Stimulated activated memory B cell treated with anti-CD40 and anti-IgM and Interleukin-4, amounts not matched to agents 10 μg/mL and 1 μg/mL and 100 μg/mL, for 72 hours (primary cell): ENCODE measurements around the gene KLC1.
"Not testable (repeated sequence)": the region's sequence is repeated elsewhere in the genome, so short reads cannot be mapped to it uniquely, and the experiment has no call there.

Experiments
- ATAC-seq: fragments of 150-1000 bp; cut with Tn5 transposase; 2 replicates; pipeline ENCODE4 v1.10.0; 2021
- H3K27ac Mint-ChIP-seq: one replicate; pipeline ENCODE4 v1.8.0; 2022; ENCODE audit warnings: mild to moderate bottlenecking, mixed read lengths
- H3K27me3 Mint-ChIP-seq: one replicate; pipeline ENCODE4 v1.8.0; 2022; ENCODE audit warnings: mixed read lengths
- H3K36me3 Mint-ChIP-seq: one replicate; pipeline ENCODE4 v1.8.0; 2022; ENCODE audit warnings: mixed read lengths
- H3K4me1 Mint-ChIP-seq: one replicate; pipeline ENCODE4 v1.8.0; 2022; ENCODE audit warnings: mixed read lengths
- H3K4me3 Mint-ChIP-seq: one replicate; pipeline ENCODE4 v1.8.0; 2022; ENCODE audit warnings: mild to moderate bottlenecking, moderate library complexity, mixed read lengths
- H3K9me3 Mint-ChIP-seq: one replicate; pipeline ENCODE4 v1.8.0; 2022; ENCODE audit warnings: mixed read lengths

Gene KLC1

GRCh38 chr14:103634156-103634555 lies 5.1 kb downstream of the KLC1 start:
- Mint-ChIP-seq H3K27me3 (no peaks in the 10 kb centered on the region), H3K27ac (no peak overlapping the region), H3K9me3 (no peaks in the 10 kb centered on the region), H3K4me3 (no peak overlapping the region), H3K36me3 (peaks cover 26% of the 10 kb centered on the region), H3K4me1 (peaks cover 61% of the 10 kb centered on the region)
- ATAC-seq, result no peak

GRCh38 chr14:103638594-103638993 lies 9.6 kb downstream of the KLC1 start:
- H3K27ac Mint-ChIP-seq, result no peak overlapping the region
- ATAC-seq, result no peak
- peaks cover 20% of the 10 kb centered on the region for H3K36me3 Mint-ChIP-seq
- H3K4me3 Mint-ChIP-seq, result no peak overlapping the region
- H3K9me3 Mint-ChIP-seq, result no peaks in the 10 kb centered on the region
- no peaks in the 10 kb centered on the region for H3K27me3 Mint-ChIP-seq
- peaks cover 62% of the 10 kb centered on the region for H3K4me1 Mint-ChIP-seq

- peaks cover 14% of the 10 kb centered on the region for H3K36me3 Mint-ChIP-seq
- H3K27me3 Mint-ChIP-seq, result no peaks in the 10 kb centered on the region
- no peaks in the 10 kb centered on the region for H3K9me3 Mint-ChIP-seq
- H3K27ac Mint-ChIP-seq, result no peak overlapping the region
- no peak for ATAC-seq
- H3K4me1 Mint-ChIP-seq, result peaks cover 64% of the 10 kb centered on the region
- no peak overlapping the region for H3K4me3 Mint-ChIP-seq
Measured at GRCh38 chr14:103641161-103641560, 12.2 kb downstream of the KLC1 start.

GRCh38 chr14:103646189-103646588 lies 17.2 kb downstream of the KLC1 start:
- no peaks in the 10 kb centered on the region for H3K36me3 Mint-ChIP-seq
- no peaks in the 10 kb centered on the region for H3K27me3 Mint-ChIP-seq
- no peaks in the 10 kb centered on the region for H3K9me3 Mint-ChIP-seq
- H3K4me3 Mint-ChIP-seq, result no peak overlapping the region
- peaks cover 42% of the 10 kb centered on the region for H3K4me1 Mint-ChIP-seq
- no peak overlapping the region for H3K27ac Mint-ChIP-seq
- no peak for ATAC-seq

GRCh38 chr14:103649001-103649400 lies 20.0 kb downstream of the KLC1 start:
- H3K4me3 Mint-ChIP-seq, result no peak overlapping the region
- H3K9me3 Mint-ChIP-seq, result no peaks in the 10 kb centered on the region
- peaks cover 4% of the 10 kb centered on the region for H3K36me3 Mint-ChIP-seq
- no peak for ATAC-seq
- H3K4me1 Mint-ChIP-seq, result peaks cover 34% of the 10 kb centered on the region
- no peak overlapping the region for H3K27ac Mint-ChIP-seq
- no peaks in the 10 kb centered on the region for H3K27me3 Mint-ChIP-seq

GRCh38 chr14:103650213-103650612 lies 21.2 kb downstream of the KLC1 start:
- H3K27me3 Mint-ChIP-seq, result no peaks in the 10 kb centered on the region

GRCh38 chr14:103651585-103651984 lies 22.6 kb downstream of the KLC1 start:
- Mint-ChIP-seq H3K9me3 (no peaks in the 10 kb centered on the region), H3K4me1 (peaks cover 23% of the 10 kb centered on the region), H3K4me3 (no peak overlapping the region), H3K27ac (no peak overlapping the region), H3K27me3 (no peaks in the 10 kb centered on the region), H3K36me3 (peaks cover 18% of the 10 kb centered on the region)
- ATAC-seq, result no peak

More at GRCh38 chr14:103650213-103650612, 21.2 kb downstream of the KLC1 start:
- Mint-ChIP-seq H3K4me1 (peaks cover 22% of the 10 kb centered on the region), H3K4me3 (no peak overlapping the region), H3K36me3 (peaks cover 16% of the 10 kb centered on the region), H3K27ac (no peak overlapping the region), H3K9me3 (no peaks in the 10 kb centered on the region)
- no peak for ATAC-seq

- H3K27me3 Mint-ChIP-seq, result no peaks in the 10 kb centered on the region
- ATAC-seq, result no peak
- no peak overlapping the region for H3K4me3 Mint-ChIP-seq
- H3K9me3 Mint-ChIP-seq, result no peaks in the 10 kb centered on the region
- peaks cover 21% of the 10 kb centered on the region for H3K4me1 Mint-ChIP-seq
- no peak overlapping the region for H3K27ac Mint-ChIP-seq
- H3K36me3 Mint-ChIP-seq, result peaks cover 25% of the 10 kb centered on the region
Measured at GRCh38 chr14:103652806-103653205, 23.8 kb downstream of the KLC1 start.

GRCh38 chr14:103653336-103653735 lies 24.3 kb downstream of the KLC1 start:
- H3K27ac Mint-ChIP-seq, H3K27me3 Mint-ChIP-seq, H3K4me3 Mint-ChIP-seq, ATAC-seq, H3K9me3 Mint-ChIP-seq: not testable (repeated sequence)
- H3K36me3 Mint-ChIP-seq, result peaks cover 30% of the 10 kb centered on the region
- peaks cover 21% of the 10 kb centered on the region for H3K4me1 Mint-ChIP-seq

GRCh38 chr14:103653805-103654204 lies 24.8 kb downstream of the KLC1 start:
- H3K27ac Mint-ChIP-seq, result peak overlapping the region; percentile 28

GRCh38 chr14:103654619-103655018 lies 25.6 kb downstream of the KLC1 start:
- Mint-ChIP-seq H3K4me1 (peaks cover 21% of the 10 kb centered on the region), H3K9me3 (no peaks in the 10 kb centered on the region), H3K4me3 (no peak overlapping the region), H3K27ac (no peak overlapping the region), H3K36me3 (peaks cover 34% of the 10 kb centered on the region), H3K27me3 (no peaks in the 10 kb centered on the region)
- ATAC-seq, result no peak

More at GRCh38 chr14:103653805-103654204, 24.8 kb downstream of the KLC1 start:
- H3K4me3 Mint-ChIP-seq, result no peak overlapping the region
- H3K4me1 Mint-ChIP-seq, result peaks cover 21% of the 10 kb centered on the region
- peaks cover 31% of the 10 kb centered on the region for H3K36me3 Mint-ChIP-seq
- H3K27me3 Mint-ChIP-seq, result no peaks in the 10 kb centered on the region
- H3K9me3 Mint-ChIP-seq, result no peaks in the 10 kb centered on the region
- ATAC-seq, result no peak

GRCh38 chr14:103656031-103656755 lies 27.2 kb downstream of the KLC1 start:
- peaks cover 40% of the 10 kb centered on the region for H3K36me3 Mint-ChIP-seq
- peaks cover 21% of the 10 kb centered on the region for H3K4me1 Mint-ChIP-seq
- no peak overlapping the region for H3K27ac Mint-ChIP-seq
- no peaks in the 10 kb centered on the region for H3K9me3 Mint-ChIP-seq
- no peak for ATAC-seq
- H3K4me3 Mint-ChIP-seq, result no peak overlapping the region
- H3K27me3 Mint-ChIP-seq, result no peaks in the 10 kb centered on the region

GRCh38 chr14:103656756-103657133 lies 27.7 kb downstream of the KLC1 start:
- Mint-ChIP-seq H3K4me3 (no peak overlapping the region), H3K36me3 (peaks cover 43% of the 10 kb centered on the region), H3K9me3 (no peaks in the 10 kb centered on the region), H3K4me1 (peaks cover 16% of the 10 kb centered on the region), H3K27ac (no peak overlapping the region), H3K27me3 (no peaks in the 10 kb centered on the region)
- ATAC-seq, result no peak

GRCh38 chr14:103657471-103657870 lies 28.5 kb downstream of the KLC1 start:
- Mint-ChIP-seq H3K27me3 (no peaks in the 10 kb centered on the region), H3K36me3 (peaks cover 43% of the 10 kb centered on the region), H3K4me1 (peaks cover 11% of the 10 kb centered on the region), H3K27ac (no peak overlapping the region), H3K4me3 (no peak overlapping the region), H3K9me3 (no peaks in the 10 kb centered on the region)
- ATAC-seq, result no peak

- H3K27ac Mint-ChIP-seq, result no peak overlapping the region
- H3K4me3 Mint-ChIP-seq, result no peak overlapping the region
- H3K4me1 Mint-ChIP-seq, result peaks cover 11% of the 10 kb centered on the region
- peaks cover 40% of the 10 kb centered on the region for H3K36me3 Mint-ChIP-seq
- no peaks in the 10 kb centered on the region for H3K9me3 Mint-ChIP-seq
- H3K27me3 Mint-ChIP-seq, result no peaks in the 10 kb centered on the region
- ATAC-seq, result no peak
Measured at GRCh38 chr14:103659631-103660030, 30.6 kb downstream of the KLC1 start.

- Mint-ChIP-seq H3K4me1 (no peaks in the 10 kb centered on the region), H3K27ac (no peak overlapping the region), H3K27me3 (no peaks in the 10 kb centered on the region), H3K4me3 (no peak overlapping the region), H3K9me3 (no peaks in the 10 kb centered on the region), H3K36me3 (peaks cover 30% of the 10 kb centered on the region)
- ATAC-seq, result no peak
Measured at GRCh38 chr14:103662029-103662428, 33.0 kb downstream of the KLC1 start.
